GM19438 (cell line): ENCODE measurements around the gene POU6F1.
"Not testable (repeated sequence)": the region's sequence is repeated elsewhere in the genome, so short reads cannot be mapped to it uniquely, and the experiment has no call there.

ENCODE experiments used
- ATAC-seq: cut with Tn5 transposase; IDR thresholded peaks from one replicate; pipeline ENCODE4 v1.9.1; 2021; ENCODE audit warnings: low read depth; ENCODE audit not compliant: unreplicated experiment

POU6F1 gene

GRCh38 chr12:51229116-51229809 is 11.4 kb upstream of the POU6F1 start:
- ATAC-seq = no peak

- no peak for ATAC-seq
These were observed 10.1 kb upstream of the POU6F1 start for GRCh38 chr12:51227962-51228361.

GRCh38 chr12:51227112-51227511 is 9.2 kb upstream of the POU6F1 start:
- ATAC-seq = not testable (repeated sequence)

GRCh38 chr12:51225771-51226170 is 7.9 kb upstream of the POU6F1 start:
- no peak for ATAC-seq

GRCh38 chr12:51225234-51225633 is 7.4 kb upstream of the POU6F1 start:
- ATAC-seq = no peak

- no peak for ATAC-seq
These were observed 6.8 kb upstream of the POU6F1 start for GRCh38 chr12:51224625-51225024.

- no peak for ATAC-seq
These were observed 4.6 kb upstream of the POU6F1 start for GRCh38 chr12:51222461-51222860.

- ATAC-seq = not testable (repeated sequence)
These were observed 2.0 kb upstream of the POU6F1 start for GRCh38 chr12:51219857-51220256.

GRCh38 chr12:51219322-51219721 is 1.5 kb upstream of the POU6F1 start:
- no peak for ATAC-seq

GRCh38 chr12:51218607-51219161 is 822 bp upstream of the POU6F1 start:
- ATAC-seq = no peak

GRCh38 chr12:51217133-51217967 is 512 bp downstream of the POU6F1 start:
- peak; percentile 30 for ATAC-seq

GRCh38 chr12:51216642-51217041 is 1.2 kb downstream of the POU6F1 start:
- no peak for ATAC-seq

GRCh38 chr12:51214895-51215294 is 3.0 kb downstream of the POU6F1 start:
- no peak for ATAC-seq

GRCh38 chr12:51210690-51211395 is 7.0 kb downstream of the POU6F1 start:
- no peak for ATAC-seq

- no peak for ATAC-seq
These were observed 8.6 kb downstream of the POU6F1 start for GRCh38 chr12:51209259-51209658.

- no peak for ATAC-seq
These were observed 9.7 kb downstream of the POU6F1 start for GRCh38 chr12:51208016-51208660.

- no peak for ATAC-seq
These were observed 12.5 kb downstream of the POU6F1 start for GRCh38 chr12:51205350-51205749.

GRCh38 chr12:51202718-51203117 is 15.1 kb downstream of the POU6F1 start:
- ATAC-seq = no peak

- ATAC-seq = no peak
These were observed 17.1 kb downstream of the POU6F1 start for GRCh38 chr12:51200806-51201205.

- no peak for ATAC-seq
These were observed 17.7 kb downstream of the POU6F1 start for GRCh38 chr12:51200156-51200555.
